ENCODE data around the gene MAN1A2.

Gene MAN1A2

DNA sequence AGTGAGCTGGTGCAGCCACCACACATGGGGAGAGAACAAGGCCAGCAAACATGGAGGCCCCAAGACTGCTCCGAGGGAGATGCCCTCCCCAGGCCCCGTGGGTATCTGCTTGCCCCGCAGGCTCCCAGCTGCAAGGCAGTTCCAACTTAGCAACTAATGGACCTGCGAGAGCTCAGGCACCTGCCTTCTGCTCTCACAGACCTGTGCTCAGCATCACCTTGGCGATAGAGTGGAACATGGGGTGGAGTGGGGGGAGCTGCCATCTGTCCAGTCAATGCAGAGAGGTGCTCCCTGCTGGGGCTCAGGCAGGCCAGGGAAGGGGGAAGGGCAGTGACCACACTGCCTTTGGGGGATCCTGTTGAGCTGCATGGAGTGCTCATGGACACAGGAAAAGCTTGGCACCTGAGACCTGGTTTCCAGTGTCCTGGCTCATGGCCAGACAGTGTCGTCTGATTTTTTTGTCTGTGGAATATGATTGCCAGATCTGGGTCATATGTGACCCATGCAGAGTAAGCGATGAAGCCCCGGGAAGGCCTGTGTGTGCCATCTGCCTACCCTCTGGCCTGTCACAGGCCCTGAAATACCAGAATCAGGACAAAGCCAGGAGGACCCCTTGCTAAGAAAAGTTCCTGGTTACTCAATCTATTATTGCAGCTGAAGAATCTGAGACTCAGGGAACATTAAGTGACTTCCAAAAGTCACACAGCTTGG, 198.7 kb downstream of the MAN1A2 start:
- Histone ChIP-seq H3K27me3 (ENCODE audit: control insufficient read depth, insufficient read depth, low read length) (no peaks in the 10 kb centered on the region), H3K4me3 (ENCODE audit: low read length) (no peak overlapping the region), H3K9me3 (ENCODE audit: control insufficient read depth, low read length) (no peaks in the 10 kb centered on the region), H3K36me3 (ENCODE audit: control insufficient read depth, insufficient read depth, low read length) (no peaks in the 10 kb centered on the region), H3K4me1 (ENCODE audit: control insufficient read depth, insufficient read depth, low read length) (peaks cover 39% of the 10 kb centered on the region), H3K9ac (ENCODE audit: low read length) (no peak overlapping the region)

DNA sequence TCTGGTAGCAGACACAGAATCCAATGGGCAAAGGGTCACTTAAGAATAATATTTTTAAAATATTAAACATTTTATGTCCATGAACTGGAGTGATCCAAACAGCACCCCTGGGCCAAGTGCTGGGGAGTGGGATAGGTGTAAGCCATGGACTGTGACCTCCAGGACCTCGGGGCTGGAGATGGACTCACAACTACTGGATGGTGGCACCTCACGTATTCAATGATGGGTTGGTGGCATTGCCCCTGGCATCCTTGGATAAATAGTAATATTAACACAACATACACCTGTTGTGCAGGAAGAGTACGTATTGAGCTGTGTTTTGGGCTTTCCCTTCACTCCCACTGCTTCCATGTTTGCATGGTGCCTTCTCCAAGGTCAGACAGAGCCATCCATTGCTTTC, 199.3 kb downstream of the MAN1A2 start:
- Histone ChIP-seq H3K4me1 (ENCODE audit: control insufficient read depth, insufficient read depth, low read length) (peaks cover 44% of the 10 kb centered on the region), H3K4me3 (ENCODE audit: low read length) (no peak overlapping the region), H3K9ac (ENCODE audit: low read length) (no peak overlapping the region), H3K27me3 (ENCODE audit: control insufficient read depth, insufficient read depth, low read length) (no peaks in the 10 kb centered on the region), H3K9me3 (ENCODE audit: control insufficient read depth, low read length) (no peaks in the 10 kb centered on the region), H3K36me3 (ENCODE audit: control insufficient read depth, insufficient read depth, low read length) (no peaks in the 10 kb centered on the region)

DNA sequence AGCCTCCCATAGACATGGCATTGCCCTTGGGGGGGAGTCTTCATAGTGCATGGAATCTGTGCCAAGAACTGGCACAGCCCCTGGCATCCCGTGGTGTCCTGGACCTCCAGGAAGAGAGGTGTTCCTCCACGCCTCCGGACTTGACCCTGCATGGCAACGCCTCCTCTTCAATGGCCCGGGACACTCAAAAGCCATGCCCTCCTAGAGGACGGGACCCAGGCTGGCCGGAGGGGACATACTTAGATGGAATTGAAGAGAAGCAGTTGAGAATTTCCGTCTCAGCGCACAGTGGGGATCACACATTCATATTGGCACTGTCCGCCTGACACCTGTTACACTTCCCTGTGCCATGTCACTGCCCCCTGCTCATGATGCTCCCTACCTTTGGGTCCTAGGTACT, 200.2 kb downstream of the MAN1A2 start:
- Histone ChIP-seq H3K9ac (ENCODE audit: low read length) (no peak overlapping the region), H3K9me3 (ENCODE audit: control insufficient read depth, low read length) (no peaks in the 10 kb centered on the region), H3K4me1 (ENCODE audit: control insufficient read depth, insufficient read depth, low read length) (peaks cover 42% of the 10 kb centered on the region), H3K4me3 (ENCODE audit: low read length) (no peak overlapping the region), H3K27me3 (ENCODE audit: control insufficient read depth, insufficient read depth, low read length) (no peaks in the 10 kb centered on the region), H3K36me3 (ENCODE audit: control insufficient read depth, insufficient read depth, low read length) (no peaks in the 10 kb centered on the region)

DNA sequence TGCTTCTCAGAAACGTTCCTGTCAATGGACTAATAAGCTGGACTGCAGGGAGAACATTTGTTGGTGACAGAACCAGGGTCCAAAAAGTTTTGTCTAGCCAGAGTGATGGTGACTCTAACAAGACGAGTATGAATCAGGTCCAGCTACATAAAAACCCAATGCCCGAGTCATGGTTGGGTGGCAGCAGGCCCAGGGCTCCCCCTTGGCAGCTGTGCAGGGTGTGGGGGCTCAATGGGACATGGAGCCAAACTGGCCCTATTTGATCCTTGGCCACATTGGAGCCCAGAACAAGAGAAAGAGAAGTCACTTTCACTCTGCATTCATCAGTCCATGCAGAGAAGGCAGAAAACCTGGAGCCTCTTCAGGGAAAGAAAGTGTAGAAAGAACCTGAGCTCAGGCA, 200.7 kb downstream of the MAN1A2 start:
- no peak overlapping the region for H3K9ac ChIP-seq (ENCODE audit: low read length)
- no peak overlapping the region for H3K4me3 ChIP-seq (ENCODE audit: low read length)
- peaks cover 44% of the 10 kb centered on the region for H3K4me1 ChIP-seq (ENCODE audit: control insufficient read depth, insufficient read depth, low read length)
- no peaks in the 10 kb centered on the region for H3K27me3 ChIP-seq (ENCODE audit: control insufficient read depth, insufficient read depth, low read length)
- H3K9me3 ChIP-seq (ENCODE audit: control insufficient read depth, low read length): no peaks in the 10 kb centered on the region
- no peaks in the 10 kb centered on the region for H3K36me3 ChIP-seq (ENCODE audit: control insufficient read depth, insufficient read depth, low read length)

DNA sequence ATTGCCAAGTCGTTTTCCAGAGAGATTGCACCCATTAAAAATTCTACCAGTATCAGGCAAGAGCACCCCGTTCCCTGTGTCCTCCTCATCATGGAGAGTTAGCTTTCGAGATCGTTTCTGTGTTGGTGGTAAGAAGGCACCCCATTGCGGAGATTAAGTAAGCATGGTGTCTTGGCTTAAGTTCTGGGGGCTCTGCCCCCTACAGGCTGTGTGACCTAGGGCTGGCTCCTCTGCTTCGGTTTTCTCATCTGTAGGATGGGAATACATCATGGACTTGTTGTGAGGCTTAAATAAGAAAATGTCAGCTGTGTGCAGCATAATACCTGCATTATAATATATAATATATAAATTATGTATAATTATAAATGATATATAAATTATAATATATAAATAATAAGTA, 201.8 kb downstream of the MAN1A2 start:
- Histone ChIP-seq H3K9me3 (ENCODE audit: control insufficient read depth, low read length) (no peaks in the 10 kb centered on the region), H3K36me3 (ENCODE audit: control insufficient read depth, insufficient read depth, low read length) (no peaks in the 10 kb centered on the region), H3K4me1 (ENCODE audit: control insufficient read depth, insufficient read depth, low read length) (peaks cover 38% of the 10 kb centered on the region), H3K27me3 (ENCODE audit: control insufficient read depth, insufficient read depth, low read length) (no peaks in the 10 kb centered on the region), H3K4me3 (ENCODE audit: low read length) (no peak overlapping the region), H3K9ac (ENCODE audit: low read length) (no peak overlapping the region)

DNA sequence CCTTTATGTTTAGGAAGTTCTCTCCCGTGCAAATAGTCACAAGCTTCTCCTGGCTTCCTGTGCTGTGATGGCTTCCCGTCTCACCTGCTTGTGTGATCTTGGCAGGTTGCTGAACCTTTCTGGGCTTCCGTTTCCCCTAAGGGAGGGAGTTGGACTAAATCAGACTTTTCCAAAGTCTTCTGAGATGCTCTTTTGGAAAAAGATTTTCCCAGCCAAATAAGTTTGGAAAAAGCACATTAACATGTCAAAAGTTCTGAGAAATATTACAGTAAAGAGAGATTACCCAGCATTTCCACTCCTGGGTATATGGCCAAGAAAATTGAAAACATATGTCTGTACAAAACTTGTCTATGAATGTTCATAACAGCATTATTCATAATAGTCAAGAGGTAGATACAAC, 202.6 kb downstream of the MAN1A2 start:
- H3K9ac ChIP-seq (ENCODE audit: low read length): no peak overlapping the region
- no peaks in the 10 kb centered on the region for H3K9me3 ChIP-seq (ENCODE audit: control insufficient read depth, low read length)

DNA sequence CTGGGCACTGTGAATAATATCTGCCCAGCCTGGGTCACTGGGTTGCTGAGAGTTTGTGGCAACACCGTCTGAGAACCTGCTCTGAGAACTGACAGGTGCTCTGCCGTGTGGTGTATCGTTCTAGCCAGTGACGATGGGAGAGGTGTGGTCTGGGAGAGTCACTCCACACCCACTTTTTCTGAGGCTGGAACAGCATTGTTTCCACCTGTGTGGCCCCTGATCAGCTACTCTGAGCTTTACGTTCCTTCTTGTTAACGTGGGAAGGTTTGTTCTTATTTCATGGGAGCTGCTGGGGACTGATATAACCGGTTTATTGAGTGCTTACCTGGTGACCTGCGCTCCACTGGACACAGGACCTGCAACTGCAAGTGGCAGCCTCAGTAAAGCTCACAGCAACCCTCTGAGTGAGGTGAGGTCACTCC, 203.8 kb downstream of the MAN1A2 start:
- Histone ChIP-seq H3K9me3 (ENCODE audit: control insufficient read depth, low read length) (no peaks in the 10 kb centered on the region), H3K9ac (ENCODE audit: low read length) (no peak overlapping the region), H3K4me3 (ENCODE audit: low read length) (no peak overlapping the region), H3K36me3 (ENCODE audit: control insufficient read depth, insufficient read depth, low read length) (no peaks in the 10 kb centered on the region), H3K4me1 (ENCODE audit: control insufficient read depth, insufficient read depth, low read length) (peaks cover 32% of the 10 kb centered on the region), H3K27me3 (ENCODE audit: control insufficient read depth, insufficient read depth, low read length) (no peaks in the 10 kb centered on the region)

More for the DNA sequence above, 202.6 kb downstream of the MAN1A2 start:
- Histone ChIP-seq H3K4me1 (ENCODE audit: control insufficient read depth, insufficient read depth, low read length) (peaks cover 36% of the 10 kb centered on the region), H3K27me3 (ENCODE audit: control insufficient read depth, insufficient read depth, low read length) (no peaks in the 10 kb centered on the region), H3K36me3 (ENCODE audit: control insufficient read depth, insufficient read depth, low read length) (no peaks in the 10 kb centered on the region), H3K4me3 (ENCODE audit: low read length) (no peak overlapping the region)

DNA sequence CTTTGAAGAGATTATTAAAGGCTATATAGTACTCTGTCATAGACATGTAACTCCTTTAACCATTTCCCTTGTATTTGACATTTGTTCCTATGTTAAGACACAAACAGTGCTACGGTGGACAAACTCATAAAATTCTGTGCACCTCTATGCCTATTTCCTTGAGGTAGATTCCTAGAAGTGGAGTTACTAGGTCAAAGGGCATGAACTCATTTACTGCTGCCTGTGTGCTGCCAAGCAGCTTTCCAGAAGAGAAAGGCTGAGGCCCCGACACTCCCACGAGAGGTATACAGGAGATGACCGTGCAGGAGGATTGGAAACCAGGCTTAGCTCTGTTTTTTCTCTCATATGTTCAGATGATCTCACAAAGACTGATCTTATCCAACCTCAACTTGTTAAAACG, 204.2 kb downstream of the MAN1A2 start:
- H3K4me3 ChIP-seq (ENCODE audit: low read length): no peak overlapping the region
- no peaks in the 10 kb centered on the region for H3K9me3 ChIP-seq (ENCODE audit: control insufficient read depth, low read length)
- no peaks in the 10 kb centered on the region for H3K27me3 ChIP-seq (ENCODE audit: control insufficient read depth, insufficient read depth, low read length)
- H3K36me3 ChIP-seq (ENCODE audit: control insufficient read depth, insufficient read depth, low read length): no peaks in the 10 kb centered on the region
- H3K4me1 ChIP-seq (ENCODE audit: control insufficient read depth, insufficient read depth, low read length): peaks cover 32% of the 10 kb centered on the region
- H3K9ac ChIP-seq (ENCODE audit: low read length): no peak overlapping the region

DNA sequence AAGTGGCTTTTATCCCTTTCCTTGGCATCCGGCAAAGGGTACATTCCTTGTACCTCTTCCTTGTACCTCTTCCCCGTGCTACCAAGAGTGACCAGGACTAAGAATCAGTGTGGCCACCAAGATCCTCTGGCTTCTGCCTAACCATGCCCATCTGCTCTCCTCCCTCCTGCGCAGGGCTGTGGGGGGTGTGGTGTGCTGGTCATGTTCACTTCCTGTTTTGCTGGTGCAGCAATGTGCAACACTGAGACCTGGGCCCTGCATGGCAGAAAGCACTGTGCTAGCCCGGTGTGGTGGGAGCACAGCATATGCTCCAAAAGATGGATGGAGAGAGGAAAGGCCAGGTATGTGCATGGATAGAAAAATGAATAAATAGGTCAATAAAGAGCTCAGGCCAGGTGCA, 205.3 kb downstream of the MAN1A2 start:
- Histone ChIP-seq H3K36me3 (ENCODE audit: control insufficient read depth, insufficient read depth, low read length) (no peaks in the 10 kb centered on the region), H3K4me1 (ENCODE audit: control insufficient read depth, insufficient read depth, low read length) (peaks cover 32% of the 10 kb centered on the region), H3K9ac (ENCODE audit: low read length) (no peak overlapping the region), H3K4me3 (ENCODE audit: low read length) (no peak overlapping the region), H3K9me3 (ENCODE audit: control insufficient read depth, low read length) (no peaks in the 10 kb centered on the region), H3K27me3 (ENCODE audit: control insufficient read depth, insufficient read depth, low read length) (no peaks in the 10 kb centered on the region)

DNA sequence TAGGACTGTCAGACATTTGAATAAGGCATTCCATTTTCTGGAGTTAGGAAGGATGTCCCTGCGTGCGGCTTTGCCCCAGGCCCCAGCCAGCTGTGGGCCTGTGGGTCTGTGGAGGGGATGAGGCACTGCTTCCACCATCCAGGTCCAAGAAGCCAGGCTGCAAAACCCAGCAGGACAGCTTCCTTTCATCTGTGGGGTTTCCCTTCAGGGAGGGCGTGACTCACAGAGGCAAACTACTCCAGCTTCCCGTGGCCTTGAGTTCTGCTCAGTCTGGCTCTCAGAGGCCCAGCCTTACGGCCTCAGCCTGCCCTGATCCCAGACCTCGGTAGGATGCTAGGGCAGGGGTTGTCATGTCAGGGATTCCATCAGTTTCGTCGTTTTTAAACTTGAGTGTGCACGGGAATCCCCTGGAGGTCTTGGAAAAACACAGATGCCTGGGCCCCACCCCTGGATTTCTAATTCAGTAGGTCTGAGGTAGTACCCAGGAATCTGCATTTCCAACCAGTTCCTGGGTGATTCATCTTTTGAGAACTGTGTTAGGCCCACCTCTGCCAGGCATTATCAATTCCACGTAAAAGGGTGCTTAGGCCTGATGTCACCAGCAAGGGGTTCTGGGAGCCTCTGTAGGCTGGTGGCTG, 206.3 kb downstream of the MAN1A2 start:
- Histone ChIP-seq H3K4me1 (ENCODE audit: control insufficient read depth, insufficient read depth, low read length) (peaks cover 32% of the 10 kb centered on the region), H3K9me3 (ENCODE audit: control insufficient read depth, low read length) (no peaks in the 10 kb centered on the region), H3K4me3 (ENCODE audit: low read length) (no peak overlapping the region), H3K9ac (ENCODE audit: low read length) (no peak overlapping the region), H3K27me3 (ENCODE audit: control insufficient read depth, insufficient read depth, low read length) (no peaks in the 10 kb centered on the region), H3K36me3 (ENCODE audit: control insufficient read depth, insufficient read depth, low read length) (no peaks in the 10 kb centered on the region)

DNA sequence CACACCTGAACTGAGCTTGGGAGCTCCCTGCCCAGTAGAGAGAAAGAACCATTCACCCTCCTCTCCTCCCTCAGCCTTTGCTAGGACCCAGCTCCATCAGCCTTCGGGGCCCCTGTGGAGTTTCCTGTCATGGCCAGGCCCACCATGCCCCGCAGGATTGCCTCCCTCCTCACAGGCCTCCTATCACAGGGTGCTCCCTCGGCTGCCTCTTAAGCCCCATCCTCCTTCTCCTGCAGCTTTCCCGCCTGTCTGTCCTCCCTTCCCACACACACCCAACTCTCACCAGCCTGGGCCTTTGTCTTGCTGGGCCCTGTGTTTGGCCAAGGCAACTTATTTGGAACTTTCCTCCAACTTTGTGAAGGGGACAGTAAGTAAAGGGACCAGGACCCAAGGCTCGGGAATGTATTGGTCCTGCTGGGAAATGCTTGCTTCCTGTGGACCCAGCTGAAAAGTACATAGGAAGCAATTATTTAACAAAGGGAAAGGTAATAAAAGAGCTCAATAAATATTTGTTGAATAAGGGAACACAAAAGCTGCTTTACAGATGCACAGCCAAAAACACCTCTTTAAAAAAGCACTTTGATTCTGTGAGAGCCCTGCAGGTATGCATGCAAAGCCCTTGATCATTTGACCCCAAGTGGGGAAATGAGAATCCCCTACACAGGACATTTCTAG, 207.0 kb downstream of the MAN1A2 start:
- H3K9me3 ChIP-seq (ENCODE audit: control insufficient read depth, low read length): no peaks in the 10 kb centered on the region
- H3K9ac ChIP-seq (ENCODE audit: low read length): no peak overlapping the region
- H3K4me1 ChIP-seq (ENCODE audit: control insufficient read depth, insufficient read depth, low read length): peaks cover 32% of the 10 kb centered on the region
- H3K36me3 ChIP-seq (ENCODE audit: control insufficient read depth, insufficient read depth, low read length): no peaks in the 10 kb centered on the region
- H3K27me3 ChIP-seq (ENCODE audit: control insufficient read depth, insufficient read depth, low read length): no peaks in the 10 kb centered on the region
- no peak overlapping the region for H3K4me3 ChIP-seq (ENCODE audit: low read length)

DNA sequence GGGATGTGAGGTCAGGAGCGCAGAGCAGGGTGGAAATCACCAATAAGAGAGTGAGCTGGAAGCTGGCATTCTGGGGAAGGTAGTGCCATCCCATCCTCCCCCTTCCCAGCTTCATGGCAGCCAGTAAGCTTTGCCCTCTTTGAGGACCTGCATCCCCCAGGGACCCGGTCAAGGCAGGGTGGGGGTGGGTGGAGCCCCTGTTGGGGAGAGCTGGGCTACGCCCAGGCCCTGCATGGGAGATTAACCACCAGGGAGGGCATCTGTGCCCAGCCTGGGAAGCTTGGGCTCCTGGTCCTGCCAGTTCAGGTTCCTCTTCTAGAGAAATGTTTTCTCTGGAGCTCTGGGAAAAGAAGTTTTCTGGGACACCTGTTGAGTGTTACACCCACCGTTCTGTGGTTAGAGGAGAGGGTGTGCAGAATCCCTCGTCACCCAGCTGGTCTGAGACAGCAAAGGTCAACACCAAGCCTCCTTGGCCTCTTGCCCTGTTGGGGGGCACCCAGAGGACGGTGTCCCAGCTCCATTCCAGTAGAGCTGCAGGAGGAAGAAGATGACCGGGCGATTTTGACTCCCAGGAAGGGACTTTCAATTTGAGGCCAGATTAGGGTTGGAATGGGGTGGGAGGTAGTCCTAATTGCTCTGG, 208.5 kb downstream of the MAN1A2 start:
- peaks cover 30% of the 10 kb centered on the region for H3K4me1 ChIP-seq (ENCODE audit: control insufficient read depth, insufficient read depth, low read length)
- H3K9me3 ChIP-seq (ENCODE audit: control insufficient read depth, low read length): no peaks in the 10 kb centered on the region
- H3K27me3 ChIP-seq (ENCODE audit: control insufficient read depth, insufficient read depth, low read length): no peaks in the 10 kb centered on the region
- no peaks in the 10 kb centered on the region for H3K36me3 ChIP-seq (ENCODE audit: control insufficient read depth, insufficient read depth, low read length)
- no peak overlapping the region for H3K4me3 ChIP-seq (ENCODE audit: low read length)
- H3K9ac ChIP-seq (ENCODE audit: low read length): no peak overlapping the region
